ENCODE data around the gene ABCF1. TPM values are rescaled to one million over a fixed set of nuclear protein-coding genes. Genes with fewer than 3 reads are reported as not detected.
A peak's percentile ranks its signal among the peaks of the same experiment; 100 is the strongest.

ABCF1 gene
- total and polyA plus RNA-seq, 9 of the 15 experiments (the other 6 are each of a cell fraction or from before 2014, with no cell fraction given): 41.6 to 193 (median 102) TPM

DNA sequence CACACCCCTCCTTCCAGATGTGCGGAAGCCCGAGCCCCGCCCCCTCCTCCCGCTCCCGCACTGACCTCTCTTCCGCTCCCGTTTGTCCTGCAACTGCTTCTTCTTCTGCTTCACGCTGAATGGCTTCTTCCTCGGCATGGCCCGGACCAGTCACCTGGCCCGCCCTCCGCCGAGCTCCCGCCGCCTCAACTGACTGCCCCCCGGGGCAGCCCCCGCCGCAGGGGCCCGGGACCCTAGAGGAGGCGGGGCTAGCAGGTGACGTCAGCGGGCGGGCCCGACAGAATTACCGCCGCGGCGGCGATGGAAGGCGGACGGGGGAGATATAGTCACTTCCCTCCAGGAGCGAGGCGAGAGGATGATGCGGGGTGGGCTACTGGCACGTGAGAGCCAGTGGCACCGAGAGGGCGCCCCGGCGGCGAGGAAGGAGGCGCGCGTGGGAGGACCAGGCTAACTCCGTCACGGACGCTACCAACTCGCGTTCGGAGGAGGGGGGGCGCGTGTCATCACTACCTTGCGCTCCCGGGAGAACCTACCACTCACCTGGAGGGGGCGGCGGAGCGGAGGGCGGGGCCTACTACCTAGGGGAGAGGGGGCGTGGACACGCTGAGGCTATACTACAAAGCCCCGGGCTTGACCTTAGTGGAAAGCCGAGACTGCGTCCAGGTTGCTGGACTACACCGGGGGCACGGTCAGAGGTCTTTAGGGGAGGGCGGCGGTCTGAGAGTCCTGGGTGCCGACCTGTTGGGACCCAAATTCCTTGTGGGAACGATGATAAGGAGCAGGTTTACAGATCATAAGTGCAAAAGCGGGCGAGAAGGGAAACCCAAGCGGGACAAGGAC, 15.0 kb upstream of the ABCF1 start, which contains the start of gene GNL1 (continued):
- TF ChIP-seq, protein P1, sequence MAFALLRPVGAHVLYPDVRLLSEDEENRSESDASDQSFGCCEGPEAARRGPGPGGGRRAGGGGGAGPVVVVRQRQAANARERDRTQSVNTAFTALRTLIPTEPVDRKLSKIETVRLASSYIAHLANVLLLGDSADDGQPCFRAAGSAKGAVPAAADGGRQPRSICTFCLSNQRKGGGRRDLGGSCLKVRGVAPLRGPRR (CRISPR knock-in tag; IDR thresholded peaks at IDR 0.05): no peak
- no peak for TF ChIP-seq BCL6 (CRISPR knock-in tag; IDR thresholded peaks at IDR 0.05)
- TF ChIP-seq, protein P2, sequence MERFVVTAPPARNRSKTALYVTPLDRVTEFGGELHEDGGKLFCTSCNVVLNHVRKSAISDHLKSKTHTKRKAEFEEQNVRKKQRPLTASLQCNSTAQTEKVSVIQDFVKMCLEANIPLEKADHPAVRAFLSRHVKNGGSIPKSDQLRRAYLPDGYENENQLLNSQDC (CRISPR knock-in tag; IDR thresholded peaks at IDR 0.05): no peak
- TF ChIP-seq NBN (IDR thresholded peaks at IDR 0.05; ENCODE audit: low read depth): peak; percentile 85; the same call in 1 of the 2 replicates
- no peak for TF ChIP-seq ZFP30 (CRISPR knock-in tag; IDR thresholded peaks at IDR 0.05; ENCODE audit: borderline replicate concordance)
- TF ChIP-seq HDAC3 (IDR thresholded peaks at IDR 0.05; ENCODE audit: borderline replicate concordance, partially characterized antibody): no peak
- TF ChIP-seq RBM39 (optimal IDR thresholded peaks at IDR 0.05; ENCODE audit: low read depth, low read length): no peak
- peak; percentile 55; the same call in 1 of the 2 replicates for TF ChIP-seq SIN3B (IDR thresholded peaks at IDR 0.05; ENCODE audit: low read depth)
- 0 out of 2 replicates have a peak, but pooled peaks have one; percentile 19 for TF ChIP-seq PHF21A (IDR thresholded peaks at IDR 0.05; ENCODE audit: borderline replicate concordance, low read depth)
- TF ChIP-seq ILF3 (IDR thresholded peaks at IDR 0.05; ENCODE audit: borderline replicate concordance): no peak; the same call in 1 of the 2 replicates
- TF ChIP-seq, protein P3, sequence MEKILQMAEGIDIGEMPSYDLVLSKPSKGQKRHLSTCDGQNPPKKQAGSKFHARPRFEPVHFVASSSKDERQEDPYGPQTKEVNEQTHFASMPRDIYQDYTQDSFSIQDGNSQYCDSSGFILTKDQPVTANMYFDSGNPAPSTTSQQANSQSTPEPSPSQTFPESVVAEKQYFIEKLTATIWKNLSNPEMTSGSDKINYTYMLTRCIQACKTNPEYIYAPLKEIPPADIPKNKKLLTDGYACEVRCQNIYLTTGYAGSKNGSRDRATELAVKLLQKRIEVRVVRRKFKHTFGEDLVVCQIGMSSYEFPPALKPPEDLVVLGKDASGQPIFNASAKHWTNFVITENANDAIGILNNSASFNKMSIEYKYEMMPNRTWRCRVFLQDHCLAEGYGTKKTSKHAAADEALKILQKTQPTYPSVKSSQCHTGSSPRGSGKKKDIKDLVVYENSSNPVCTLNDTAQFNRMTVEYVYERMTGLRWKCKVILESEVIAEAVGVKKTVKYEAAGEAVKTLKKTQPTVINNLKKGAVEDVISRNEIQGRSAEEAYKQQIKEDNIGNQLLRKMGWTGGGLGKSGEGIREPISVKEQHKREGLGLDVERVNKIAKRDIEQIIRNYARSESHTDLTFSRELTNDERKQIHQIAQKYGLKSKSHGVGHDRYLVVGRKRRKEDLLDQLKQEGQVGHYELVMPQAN (IDR thresholded peaks at IDR 0.05; ENCODE audit: borderline replicate concordance): peak; percentile 96
- TF ChIP-seq KDM1A (IDR thresholded peaks at IDR 0.05): peak in 1 of 2 experiments; percentile 76; a peak in 2 of 4 replicates
- peak; percentile 8; the same call in 1 of the 2 replicates for TF ChIP-seq SNIP1 (IDR thresholded peaks at IDR 0.05; ENCODE audit: low read depth)
- no peak for TF ChIP-seq ZZZ3 (IDR thresholded peaks at IDR 0.05)
- TF ChIP-seq, protein P4, sequence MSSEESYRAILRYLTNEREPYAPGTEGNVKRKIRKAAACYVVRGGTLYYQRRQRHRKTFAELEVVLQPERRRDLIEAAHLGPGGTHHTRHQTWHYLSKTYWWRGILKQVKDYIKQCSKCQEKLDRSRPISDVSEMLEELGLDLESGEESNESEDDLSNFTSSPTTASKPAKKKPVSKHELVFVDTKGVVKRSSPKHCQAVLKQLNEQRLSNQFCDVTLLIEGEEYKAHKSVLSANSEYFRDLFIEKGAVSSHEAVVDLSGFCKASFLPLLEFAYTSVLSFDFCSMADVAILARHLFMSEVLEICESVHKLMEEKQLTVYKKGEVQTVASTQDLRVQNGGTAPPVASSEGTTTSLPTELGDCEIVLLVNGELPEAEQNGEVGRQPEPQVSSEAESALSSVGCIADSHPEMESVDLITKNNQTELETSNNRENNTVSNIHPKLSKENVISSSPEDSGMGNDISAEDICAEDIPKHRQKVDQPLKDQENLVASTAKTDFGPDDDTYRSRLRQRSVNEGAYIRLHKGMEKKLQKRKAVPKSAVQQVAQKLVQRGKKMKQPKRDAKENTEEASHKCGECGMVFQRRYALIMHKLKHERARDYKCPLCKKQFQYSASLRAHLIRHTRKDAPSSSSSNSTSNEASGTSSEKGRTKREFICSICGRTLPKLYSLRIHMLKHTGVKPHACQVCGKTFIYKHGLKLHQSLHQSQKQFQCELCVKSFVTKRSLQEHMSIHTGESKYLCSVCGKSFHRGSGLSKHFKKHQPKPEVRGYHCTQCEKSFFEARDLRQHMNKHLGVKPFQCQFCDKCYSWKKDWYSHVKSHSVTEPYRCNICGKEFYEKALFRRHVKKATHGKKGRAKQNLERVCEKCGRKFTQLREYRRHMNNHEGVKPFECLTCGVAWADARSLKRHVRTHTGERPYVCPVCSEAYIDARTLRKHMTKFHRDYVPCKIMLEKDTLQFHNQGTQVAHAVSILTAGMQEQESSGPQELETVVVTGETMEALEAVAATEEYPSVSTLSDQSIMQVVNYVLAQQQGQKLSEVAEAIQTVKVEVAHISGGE (CRISPR knock-in tag; IDR thresholded peaks at IDR 0.05): no peak
- no peak for TF ChIP-seq MXI1 (IDR thresholded peaks at IDR 0.05; ENCODE audit: low read depth, low read length)
- TF ChIP-seq CSDE1 (IDR thresholded peaks at IDR 0.05): no peak
- no peak for TF ChIP-seq FOXA1 (IDR thresholded peaks at IDR 0.05; ENCODE audit: borderline replicate concordance)
- TF ChIP-seq MAFF (IDR thresholded peaks at IDR 0.05; ENCODE audit: low read length): peak; percentile 4; the same call in 1 of the 2 replicates
- no peak for TF ChIP-seq MTF1 (CRISPR knock-in tag; IDR thresholded peaks at IDR 0.05; ENCODE audit: borderline replicate concordance)

Measured in K562 (cell line).